ENCODE measurements around the gene SSU72. TPM values are rescaled to one million over a fixed set of nuclear protein-coding genes. Genes with fewer than 3 reads are reported as not detected.

The SSU72 gene
- 130 TPM for polyA plus RNA-seq (2013, experiment 1 of 2)
- 125 TPM for polyA plus RNA-seq (2013, experiment 2 of 2)

GRCh38 chr1:1574721-1575537 is at the start of gene SSU72:
Gene SSU72 (minus strand): TSS chr1:1574863. CDS start chr1:1574557, 306 bp downstream.
- Histone ChIP-seq H3K27ac (ENCODE audit: low read depth, low read length, severe bottlenecking) (peak within 1 kb of the TSS; percentile 97), H3K4me1 (ENCODE audit: control insufficient read depth, insufficient read depth, low read length, poor library complexity, severe bottlenecking) (peaks cover 4% of the 10 kb centered on the region), H3K4me3 (ENCODE audit: extremely low read depth, insufficient read depth, low read length, poor library complexity, severe bottlenecking) (peak within 1 kb of the TSS; percentile 94), H3K36me3 (ENCODE audit: control insufficient read depth, insufficient read depth, low read length) (peaks cover 29% of the 10 kb centered on the region), H3K9me3 (ENCODE audit: control insufficient read depth, low read length) (no peaks in the 10 kb centered on the region)
- 1% methylated on average over 74 to 83 of the region's 87 CpGs for WGBS, 2 experiments (ENCODE audit: insufficient coverage in 2 of 2)

GRCh38 chr1:1623631-1624442 is 49.2 kb upstream of the SSU72 start:
- WGBS, 2 experiments (ENCODE audit: insufficient coverage in 2 of 2) = 94 to 96% methylated on average over 37 to 49 of the region's 51 CpGs
- H3K4me1 ChIP-seq (ENCODE audit: control insufficient read depth, insufficient read depth, low read length, poor library complexity, severe bottlenecking) = no peaks in the 10 kb centered on the region
- no peak overlapping the region for H3K4me3 ChIP-seq (ENCODE audit: extremely low read depth, insufficient read depth, low read length, poor library complexity, severe bottlenecking)
- no peaks in the 10 kb centered on the region for H3K9me3 ChIP-seq (ENCODE audit: control insufficient read depth, low read length)
- no peak overlapping the region for H3K27ac ChIP-seq (ENCODE audit: low read depth, low read length, severe bottlenecking)
- H3K36me3 ChIP-seq (ENCODE audit: control insufficient read depth, insufficient read depth, low read length) = peaks cover 24% of the 10 kb centered on the region

GRCh38 chr1:1623181-1623630 is 48.5 kb upstream of the SSU72 start:
- Histone ChIP-seq H3K4me1 (ENCODE audit: control insufficient read depth, insufficient read depth, low read length, poor library complexity, severe bottlenecking) (no peaks in the 10 kb centered on the region), H3K9me3 (ENCODE audit: control insufficient read depth, low read length) (no peaks in the 10 kb centered on the region), H3K4me3 (ENCODE audit: extremely low read depth, insufficient read depth, low read length, poor library complexity, severe bottlenecking) (no peak overlapping the region), H3K27ac (ENCODE audit: low read depth, low read length, severe bottlenecking) (no peak overlapping the region), H3K36me3 (ENCODE audit: control insufficient read depth, insufficient read depth, low read length) (peaks cover 29% of the 10 kb centered on the region)
- 95 to 96% methylated on average over 30 to 33 of the region's 33 CpGs for WGBS, 2 experiments (ENCODE audit: insufficient coverage in 2 of 2)

- WGBS, 2 experiments (ENCODE audit: insufficient coverage in 2 of 2) = 92 to 95% methylated on average over 13 to 17 of the region's 17 CpGs
- H3K4me3 ChIP-seq (ENCODE audit: extremely low read depth, insufficient read depth, low read length, poor library complexity, severe bottlenecking) = no peak overlapping the region
- H3K36me3 ChIP-seq (ENCODE audit: control insufficient read depth, insufficient read depth, low read length) = peaks cover 30% of the 10 kb centered on the region
- H3K4me1 ChIP-seq (ENCODE audit: control insufficient read depth, insufficient read depth, low read length, poor library complexity, severe bottlenecking) = no peaks in the 10 kb centered on the region
- H3K27ac ChIP-seq (ENCODE audit: low read depth, low read length, severe bottlenecking) = no peak overlapping the region
- H3K9me3 ChIP-seq (ENCODE audit: control insufficient read depth, low read length) = no peaks in the 10 kb centered on the region
These were observed 48.1 kb upstream of the SSU72 start for GRCh38 chr1:1622788-1623094.

- H3K9me3 ChIP-seq (ENCODE audit: control insufficient read depth, low read length) = no peaks in the 10 kb centered on the region
- 86 to 91% methylated on average over 17 to 18 of the region's 21 CpGs for WGBS, 2 experiments (ENCODE audit: insufficient coverage in 2 of 2)
- no peak overlapping the region for H3K4me3 ChIP-seq (ENCODE audit: extremely low read depth, insufficient read depth, low read length, poor library complexity, severe bottlenecking)
- no peak overlapping the region for H3K27ac ChIP-seq (ENCODE audit: low read depth, low read length, severe bottlenecking)
- peaks cover 35% of the 10 kb centered on the region for H3K36me3 ChIP-seq (ENCODE audit: control insufficient read depth, insufficient read depth, low read length)
- H3K4me1 ChIP-seq (ENCODE audit: control insufficient read depth, insufficient read depth, low read length, poor library complexity, severe bottlenecking) = no peaks in the 10 kb centered on the region
These were observed 47.5 kb upstream of the SSU72 start for GRCh38 chr1:1622010-1622787.

- 93 to 95% methylated on average over 30 to 31 of the region's 31 CpGs for WGBS, 2 experiments (ENCODE audit: insufficient coverage in 2 of 2)
- H3K4me3 ChIP-seq (ENCODE audit: extremely low read depth, insufficient read depth, low read length, poor library complexity, severe bottlenecking) = no peak overlapping the region
- H3K27ac ChIP-seq (ENCODE audit: low read depth, low read length, severe bottlenecking) = no peak overlapping the region
- H3K9me3 ChIP-seq (ENCODE audit: control insufficient read depth, low read length) = no peaks in the 10 kb centered on the region
- H3K36me3 ChIP-seq (ENCODE audit: control insufficient read depth, insufficient read depth, low read length) = peaks cover 33% of the 10 kb centered on the region
- peaks cover 5% of the 10 kb centered on the region for H3K4me1 ChIP-seq (ENCODE audit: control insufficient read depth, insufficient read depth, low read length, poor library complexity, severe bottlenecking)
These were observed 46.7 kb upstream of the SSU72 start for GRCh38 chr1:1621173-1622009.

GRCh38 chr1:1620433-1621139 is 45.9 kb upstream of the SSU72 start:
- peaks cover 33% of the 10 kb centered on the region for H3K36me3 ChIP-seq (ENCODE audit: control insufficient read depth, insufficient read depth, low read length)
- H3K27ac ChIP-seq (ENCODE audit: low read depth, low read length, severe bottlenecking) = no peak overlapping the region
- H3K4me3 ChIP-seq (ENCODE audit: extremely low read depth, insufficient read depth, low read length, poor library complexity, severe bottlenecking) = no peak overlapping the region
- H3K9me3 ChIP-seq (ENCODE audit: control insufficient read depth, low read length) = no peaks in the 10 kb centered on the region
- WGBS, 2 experiments (ENCODE audit: insufficient coverage in 2 of 2) = 95% methylated on average over 9 to 15 of the region's 16 CpGs
- peaks cover 5% of the 10 kb centered on the region for H3K4me1 ChIP-seq (ENCODE audit: control insufficient read depth, insufficient read depth, low read length, poor library complexity, severe bottlenecking)

GRCh38 chr1:1619917-1620361 is 45.3 kb upstream of the SSU72 start:
- 83 to 87% methylated on average over 10 to 14 of the region's 14 CpGs for WGBS, 2 experiments (ENCODE audit: insufficient coverage in 2 of 2)

GRCh38 chr1:1618396-1619068 is 43.9 kb upstream of the SSU72 start:
- 85 to 88% methylated on average over 6 to 7 of the region's 9 CpGs for WGBS, 2 experiments (ENCODE audit: insufficient coverage in 2 of 2)
- Histone ChIP-seq H3K27ac (ENCODE audit: low read depth, low read length, severe bottlenecking) (no peak overlapping the region), H3K4me1 (ENCODE audit: control insufficient read depth, insufficient read depth, low read length, poor library complexity, severe bottlenecking) (peaks cover 12% of the 10 kb centered on the region), H3K36me3 (ENCODE audit: control insufficient read depth, insufficient read depth, low read length) (peaks cover 24% of the 10 kb centered on the region), H3K4me3 (ENCODE audit: extremely low read depth, insufficient read depth, low read length, poor library complexity, severe bottlenecking) (no peak overlapping the region), H3K9me3 (ENCODE audit: control insufficient read depth, low read length) (no peaks in the 10 kb centered on the region)

More at GRCh38 chr1:1619917-1620361, 45.3 kb upstream of the SSU72 start:
- Histone ChIP-seq H3K9me3 (ENCODE audit: control insufficient read depth, low read length) (no peaks in the 10 kb centered on the region), H3K4me3 (ENCODE audit: extremely low read depth, insufficient read depth, low read length, poor library complexity, severe bottlenecking) (no peak overlapping the region), H3K4me1 (ENCODE audit: control insufficient read depth, insufficient read depth, low read length, poor library complexity, severe bottlenecking) (peaks cover 5% of the 10 kb centered on the region), H3K36me3 (ENCODE audit: control insufficient read depth, insufficient read depth, low read length) (peaks cover 29% of the 10 kb centered on the region), H3K27ac (ENCODE audit: low read depth, low read length, severe bottlenecking) (no peak overlapping the region)
